ENCODE results near the gene IFIT1B.
"Not testable (repeated sequence)": the region's sequence is repeated elsewhere in the genome, so short reads cannot be mapped to it uniquely, and the experiment has no call there.

The IFIT1B gene

DNA sequence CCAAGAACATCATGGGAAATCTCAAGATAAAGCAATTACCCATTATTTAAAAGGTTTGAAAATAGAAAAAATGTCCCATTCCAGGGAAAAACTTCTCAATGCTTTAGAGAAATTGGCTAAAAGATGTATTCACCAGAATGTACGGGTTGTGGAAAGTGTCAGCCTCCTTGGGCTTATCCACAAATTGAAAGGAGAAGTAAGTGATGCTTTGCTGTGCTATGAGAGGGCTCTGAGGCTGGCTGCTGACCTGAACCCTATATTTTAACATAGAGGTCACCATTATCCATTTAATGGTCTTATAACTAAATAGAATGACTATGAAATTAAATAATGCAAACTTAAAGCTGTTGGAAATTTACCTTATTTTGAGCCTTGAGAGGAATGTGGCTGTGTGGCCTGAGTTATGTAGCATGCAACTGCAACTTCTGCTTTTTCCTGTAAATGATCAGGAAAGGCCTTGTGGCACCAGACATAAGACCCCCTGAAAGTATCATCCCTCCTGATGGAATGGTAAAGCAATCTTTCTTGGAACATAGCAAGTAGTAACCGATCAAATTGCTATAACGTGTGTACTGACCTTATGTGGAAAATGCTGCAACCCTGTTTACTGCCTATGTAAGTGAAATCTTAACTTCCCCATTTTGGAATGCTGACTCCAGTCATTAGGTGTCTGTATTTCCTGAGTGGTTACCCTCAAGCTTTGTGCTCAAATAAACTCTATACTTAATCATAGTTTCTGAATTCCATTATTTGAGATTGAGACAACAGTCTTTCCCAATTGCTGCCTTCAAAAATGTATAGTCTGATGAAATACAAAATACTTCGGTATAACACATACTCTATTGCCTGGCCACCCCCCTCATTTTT lies 6.9 kb downstream of the IFIT1B start:
- DNase-seq, result no peak

DNA sequence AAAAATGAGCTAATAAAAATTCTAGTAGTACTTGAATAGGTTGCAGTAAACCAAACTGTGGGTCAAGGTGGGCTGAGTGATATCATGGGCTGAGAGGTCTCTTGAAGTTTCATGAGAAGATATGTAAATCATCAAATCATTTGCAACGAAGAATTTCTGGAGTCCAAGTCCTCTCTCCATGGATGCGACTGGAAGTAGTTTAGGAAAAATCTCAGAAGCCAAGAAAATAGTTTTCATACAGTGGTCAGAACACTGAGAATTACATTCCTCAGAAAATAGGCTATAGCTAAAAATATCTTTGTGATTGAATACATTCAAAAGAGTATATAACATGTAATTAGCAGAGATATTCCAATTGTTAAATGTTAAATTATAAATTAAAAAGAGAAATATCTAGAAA lies 10.9 kb downstream of the IFIT1B start:
- no peak for DNase-seq

DNA sequence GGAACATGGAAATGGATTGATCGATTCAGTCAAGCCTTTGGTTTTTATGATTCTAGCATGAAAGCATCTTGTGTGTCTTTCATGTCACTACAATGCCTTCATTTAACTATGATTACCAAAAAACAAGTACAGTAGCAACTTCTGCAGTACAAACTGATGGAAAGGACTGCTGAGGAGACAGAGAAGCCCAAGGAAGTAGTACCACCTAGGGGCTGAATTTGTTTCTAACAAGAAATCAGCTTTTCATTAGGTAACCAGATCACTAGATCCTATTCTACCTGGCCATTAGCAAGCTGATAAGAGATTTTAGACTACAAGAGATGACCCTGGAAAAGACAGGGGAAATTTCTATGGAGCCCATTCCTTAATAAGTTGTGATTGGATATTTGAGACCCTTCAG lies 11.4 kb downstream of the IFIT1B start:
- no peak for DNase-seq

DNA sequence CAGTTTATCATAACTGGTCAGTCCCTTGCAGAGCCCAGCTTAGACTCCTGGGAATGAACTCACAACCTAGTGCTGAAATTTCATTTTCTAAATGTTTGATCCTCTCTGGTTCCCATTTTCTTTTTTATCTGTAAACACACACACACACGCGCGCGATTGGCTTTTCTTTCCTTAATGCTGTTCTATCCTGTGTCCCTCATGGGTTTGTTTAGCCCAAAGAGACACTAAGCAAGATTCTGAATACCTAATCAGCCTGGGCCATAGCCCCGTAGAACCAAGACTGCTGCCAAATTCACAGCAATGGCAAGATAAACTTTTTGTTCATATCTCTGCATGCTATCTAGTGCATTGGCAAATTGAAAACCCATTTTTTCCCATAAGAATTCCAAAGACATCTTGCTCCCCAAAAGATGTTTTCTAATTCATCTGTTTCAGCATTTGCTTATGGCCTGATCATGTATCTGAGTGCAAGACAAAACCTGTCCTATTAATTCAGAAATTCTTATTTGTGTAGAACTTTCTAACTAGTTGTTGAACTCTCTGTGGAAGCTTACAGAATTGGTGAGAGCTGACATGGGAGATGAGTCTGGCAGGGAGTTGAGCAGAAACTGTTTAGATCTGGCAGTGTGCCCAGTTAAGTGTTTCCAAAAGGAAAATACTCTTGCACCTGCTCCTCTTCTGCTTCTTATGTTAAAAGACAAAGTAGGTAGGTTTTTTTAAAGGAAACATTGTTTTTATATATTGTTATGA lies 12.8 kb downstream of the IFIT1B start:
- no peak for DNase-seq

DNA sequence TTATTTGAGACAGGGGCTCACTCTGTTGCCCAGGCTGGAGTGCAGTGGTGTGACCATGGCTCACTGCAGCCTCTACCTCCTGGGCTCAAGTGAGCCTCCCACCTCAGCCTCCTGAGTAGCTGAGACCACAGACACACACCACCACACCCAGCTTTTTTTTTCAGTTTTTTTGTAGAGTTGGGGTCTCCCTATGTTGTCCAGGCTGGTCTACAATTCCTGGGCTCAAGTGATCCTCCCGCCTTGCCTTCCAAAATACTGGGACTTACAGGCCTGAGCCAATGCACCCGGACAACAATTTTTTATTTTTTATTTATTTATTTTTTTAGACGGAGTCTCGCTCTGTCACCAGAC lies 13.3 kb downstream of the IFIT1B start:
- DNase-seq, result not testable (repeated sequence)

DNA sequence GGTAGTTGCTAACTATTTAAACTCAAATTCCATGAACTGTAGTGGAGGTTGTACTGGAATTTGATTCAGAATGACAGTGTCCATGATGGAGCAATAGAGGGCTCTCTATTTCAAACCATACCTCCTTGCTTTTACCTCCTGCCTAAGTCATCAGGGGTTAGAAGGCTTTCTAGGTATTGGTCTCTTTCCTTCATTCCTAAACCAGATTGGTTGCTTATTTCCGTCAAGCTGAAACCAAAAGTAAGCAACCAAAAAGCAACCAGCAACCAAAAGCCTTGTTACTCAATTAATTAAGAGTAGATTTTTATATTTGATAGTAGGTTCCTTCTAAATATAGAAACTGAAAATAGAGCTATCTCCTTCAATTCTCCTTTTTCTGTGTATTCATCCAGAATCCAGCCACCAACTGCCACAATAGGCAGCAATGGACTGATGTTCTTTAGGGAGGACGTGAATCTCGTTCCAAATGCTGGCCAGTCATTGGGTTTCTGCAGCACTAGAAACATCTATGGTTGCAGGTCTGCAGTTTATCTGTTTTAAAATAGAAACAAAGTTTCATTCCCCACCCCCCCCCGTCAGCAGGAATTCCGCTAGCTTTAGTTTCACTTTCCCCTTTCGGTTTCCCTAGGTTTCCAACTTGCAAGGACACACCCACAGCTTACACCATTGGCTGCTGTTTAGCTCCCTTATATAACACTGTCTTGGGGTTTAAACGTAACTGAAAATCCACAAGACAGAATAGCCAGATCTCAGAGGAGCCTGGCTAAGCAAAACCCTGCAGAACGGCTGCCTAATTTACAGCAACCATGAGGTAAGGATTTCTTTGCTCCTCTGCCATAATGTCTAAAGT lies 14.3 kb downstream of the IFIT1B start, which contains the start of gene IFIT1:
TSS of gene IFIT1 (plus strand) at position 717 of the 850 bp plus-strand sequence. CDS start at position 807, 90 bp downstream.
- no peak for DNase-seq

DNA sequence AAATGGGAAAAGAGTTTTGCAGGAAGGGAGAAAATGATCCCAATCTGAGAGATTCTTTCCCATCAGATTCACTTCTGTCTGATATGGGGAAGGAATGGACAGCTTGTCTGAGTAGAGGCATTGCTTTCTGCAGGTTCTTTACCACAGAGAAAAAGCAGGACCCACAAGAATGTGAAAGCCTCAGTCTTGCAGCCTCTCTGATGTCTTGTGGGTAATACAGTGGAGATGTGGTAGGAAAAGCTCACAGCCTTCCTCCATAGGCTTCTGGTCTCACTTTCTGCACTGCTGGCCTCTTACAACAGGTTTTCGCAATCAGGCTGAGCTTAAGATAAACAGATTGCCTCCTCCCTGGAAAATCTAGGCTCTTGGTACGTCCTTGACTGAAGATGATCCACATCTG lies 15.1 kb downstream of the IFIT1B start:
- no peak for DNase-seq

DNA sequence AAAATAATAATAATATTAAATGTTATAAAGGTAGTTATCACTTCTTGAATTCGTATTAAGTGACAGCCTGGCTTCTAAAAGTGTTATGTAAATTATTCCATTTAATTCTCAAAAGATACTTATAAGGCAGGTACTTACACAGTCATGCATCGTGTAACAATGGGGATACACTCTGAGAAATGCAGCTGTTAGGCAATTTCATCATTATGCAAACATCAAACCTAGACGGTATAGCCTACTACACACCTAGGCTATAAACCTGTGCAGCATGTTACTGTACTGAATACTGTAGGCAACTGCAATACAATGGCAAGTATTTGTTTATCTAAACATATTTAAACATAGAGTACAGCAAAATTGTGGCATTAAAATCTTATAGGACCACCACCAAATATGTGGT lies 16.0 kb downstream of the IFIT1B start:
- DNase-seq, result no peak

DNA sequence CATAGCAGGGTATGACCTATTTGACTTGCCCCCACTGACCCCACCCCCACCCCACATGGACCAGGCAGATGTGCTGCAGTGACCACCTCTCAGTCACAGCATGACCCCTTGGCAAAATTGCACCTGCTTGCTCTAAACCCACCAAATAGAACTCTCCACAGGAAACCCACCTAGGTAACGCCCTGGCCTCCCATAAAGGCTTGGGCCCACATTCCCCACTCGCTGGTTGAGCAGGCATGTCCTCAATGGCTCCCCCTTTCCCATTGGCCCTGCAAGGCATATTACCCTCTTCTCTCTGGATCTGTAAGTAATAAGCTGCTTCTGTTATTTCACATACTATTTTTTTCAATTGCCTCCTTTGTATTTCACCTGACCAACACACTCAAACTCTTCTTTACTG lies 17.3 kb downstream of the IFIT1B start:
- no peak for DNase-seq

DNA sequence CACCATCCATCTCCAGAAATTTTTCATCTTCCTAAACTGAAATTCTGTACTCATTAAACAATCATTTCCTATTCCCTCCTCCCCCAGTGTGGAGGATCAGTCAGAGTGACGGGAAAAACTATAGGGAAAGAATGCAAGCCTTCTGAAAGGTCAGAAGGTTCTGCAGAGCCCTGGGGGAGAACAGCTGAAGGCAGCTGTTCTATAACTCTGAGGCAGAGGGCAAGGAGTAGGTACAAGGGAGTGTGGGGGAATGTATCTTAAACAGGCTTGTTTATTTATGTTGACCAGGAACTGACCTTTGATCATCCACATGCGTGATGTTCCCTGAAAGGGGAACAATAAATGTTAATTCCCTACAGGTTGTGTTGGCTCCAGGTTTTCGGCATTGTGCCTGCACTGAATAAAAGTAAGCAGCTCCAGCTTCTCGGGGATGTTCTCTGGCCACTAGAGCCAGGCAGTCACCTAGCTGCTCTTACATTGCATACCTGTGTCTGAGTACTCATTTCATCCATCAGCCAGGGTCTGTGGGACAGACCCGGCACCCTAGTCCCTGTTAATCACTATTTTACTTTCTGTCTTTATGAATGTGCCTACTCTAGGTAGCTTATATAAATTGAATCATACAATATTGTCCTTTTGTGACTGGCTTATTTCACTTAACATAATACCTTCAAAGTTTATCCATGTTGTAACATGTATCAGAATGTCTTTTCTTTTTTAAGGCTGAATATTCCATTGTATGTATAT lies 20.3 kb downstream of the IFIT1B start:
- DNase-seq, result no peak

DNA sequence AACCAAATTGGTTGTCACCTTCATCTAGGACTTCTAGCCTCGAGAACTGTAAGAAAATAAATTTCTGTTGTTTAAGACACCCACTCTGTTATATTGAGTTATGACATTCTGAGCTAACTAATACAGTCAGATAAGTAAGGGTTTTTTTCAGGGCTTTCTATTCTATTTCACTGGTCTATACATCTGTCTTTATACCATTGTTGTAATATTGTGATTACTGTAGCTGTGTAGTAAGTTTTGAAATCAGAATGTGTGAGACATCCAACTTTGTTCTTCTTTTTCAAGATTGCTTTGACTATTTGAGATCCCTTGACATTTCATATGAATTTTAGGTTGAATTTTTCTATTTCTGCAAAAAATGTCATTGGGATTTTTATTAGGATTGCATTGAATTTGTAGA lies 22.1 kb downstream of the IFIT1B start:
- DNase-seq, result no peak

DNA sequence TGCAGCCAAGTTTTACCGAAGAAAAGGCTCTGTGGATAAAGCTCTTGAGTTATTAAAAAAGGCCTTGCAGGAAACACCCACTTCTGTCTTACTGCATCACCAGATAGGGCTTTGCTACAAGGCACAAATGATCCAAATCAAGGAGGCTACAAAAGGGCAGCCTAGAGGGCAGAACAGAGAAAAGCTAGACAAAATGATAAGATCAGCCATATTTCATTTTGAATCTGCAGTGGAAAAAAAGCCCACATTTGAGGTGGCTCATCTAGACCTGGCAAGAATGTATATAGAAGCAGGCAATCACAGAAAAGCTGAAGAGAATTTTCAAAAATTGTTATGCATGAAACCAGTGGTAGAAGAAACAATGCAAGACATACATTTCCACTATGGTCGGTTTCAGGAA lies 25.2 kb downstream of the IFIT1B start:
- no peak for DNase-seq

DNA sequence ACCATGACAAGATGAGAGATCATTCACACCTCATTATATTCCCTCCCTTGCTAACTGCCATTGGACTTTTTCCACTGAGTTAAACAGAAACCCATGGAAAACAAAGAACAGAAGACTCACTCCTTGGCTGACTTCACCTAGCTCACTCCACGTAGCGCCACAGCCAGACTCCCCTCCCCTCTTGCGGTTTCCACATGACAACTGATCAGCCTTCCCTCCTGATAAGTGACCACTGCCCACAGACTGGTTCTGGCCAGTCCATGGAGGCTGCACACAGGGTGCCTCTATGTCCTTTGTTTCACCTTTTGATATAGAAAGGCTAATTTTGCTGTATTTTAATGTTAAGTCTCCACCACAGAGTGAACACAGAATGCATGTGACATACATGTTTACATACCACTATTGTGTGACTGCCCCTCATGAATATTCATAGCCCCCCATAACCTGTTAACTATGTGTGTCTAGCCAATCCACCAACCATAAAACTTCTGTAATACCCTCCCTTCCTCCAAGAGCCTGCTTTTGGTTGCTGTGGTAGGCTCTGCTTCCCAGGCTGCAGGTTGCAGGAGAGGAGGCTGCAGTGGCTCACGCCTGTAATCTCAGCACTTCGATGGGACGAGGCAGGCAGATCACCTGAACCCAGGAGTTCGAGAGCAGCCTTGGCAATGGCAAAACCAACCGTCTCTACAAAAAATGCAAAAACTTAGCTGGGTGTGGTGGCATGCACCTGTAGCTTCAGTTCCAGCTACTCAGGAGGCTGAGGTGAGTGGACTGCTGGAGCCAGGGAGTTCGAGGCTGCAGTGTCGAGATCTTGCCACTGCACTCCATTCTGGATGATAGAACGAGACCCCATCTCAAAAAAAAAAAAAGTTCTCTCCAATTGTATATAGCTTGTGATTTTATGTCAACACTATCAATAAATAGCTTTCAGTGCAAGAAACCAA lies 26.5 kb downstream of the IFIT1B start:
- DNase-seq, result no peak

DNA sequence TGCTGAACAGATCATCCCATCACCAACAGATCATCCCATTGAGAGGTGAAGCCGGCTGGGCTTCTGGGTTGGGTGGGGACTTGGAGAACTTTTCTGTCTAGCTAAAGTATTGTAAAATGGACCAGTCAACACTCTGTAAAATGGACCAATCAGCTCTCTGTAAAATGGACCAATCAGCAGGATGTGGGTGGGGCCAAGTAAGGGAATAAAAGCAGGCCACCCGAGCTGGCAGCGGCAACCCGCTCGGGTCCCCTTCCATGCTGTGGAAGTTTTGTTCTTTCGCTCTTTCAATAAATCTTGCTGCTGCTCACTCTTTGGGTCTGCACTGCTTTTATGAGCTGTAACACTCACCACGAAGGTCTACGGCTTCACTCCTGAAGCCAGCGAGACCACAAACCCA lies 28.3 kb downstream of the IFIT1B start:
- not testable (repeated sequence) for DNase-seq

DNA sequence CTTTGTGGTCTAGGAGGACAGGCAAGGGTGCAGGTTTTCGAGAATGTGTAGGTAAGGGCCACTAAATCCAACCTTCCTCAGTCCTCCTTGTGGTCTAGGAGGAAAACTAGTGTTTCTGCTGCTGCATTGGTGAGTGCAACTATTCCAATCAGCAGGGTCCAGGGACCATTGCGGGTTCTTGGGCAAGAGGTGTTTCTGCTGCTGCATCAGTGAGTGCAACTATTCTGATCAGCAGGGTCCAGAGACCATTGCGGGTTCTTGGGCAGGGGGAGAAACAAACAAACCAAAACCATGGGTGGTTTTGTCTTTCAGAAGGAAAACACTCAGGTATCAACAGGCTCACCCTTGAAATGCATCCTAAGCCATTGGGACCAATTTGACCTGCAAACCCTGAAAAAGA lies 29.9 kb downstream of the IFIT1B start:
- not testable (repeated sequence) for DNase-seq

DNA sequence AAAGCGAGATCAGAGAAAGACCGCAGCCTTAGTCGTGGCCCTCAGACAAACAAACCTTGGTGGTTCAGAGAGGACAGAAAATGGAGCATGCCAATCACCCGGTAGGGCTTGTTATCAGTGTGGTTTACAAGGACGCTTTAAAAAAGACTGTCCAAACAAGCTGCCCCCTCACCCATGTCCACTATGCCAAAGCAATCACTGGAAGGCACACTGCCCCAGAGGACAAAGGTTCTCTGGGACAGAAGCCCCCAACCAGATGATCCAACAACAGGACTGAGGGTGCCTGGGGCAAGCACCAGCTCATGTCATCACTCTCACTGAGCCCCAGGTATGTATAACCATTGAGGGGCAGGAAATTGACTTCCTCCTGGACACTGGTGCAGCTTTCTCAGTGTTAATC lies 31.4 kb downstream of the IFIT1B start:
- DNase-seq, result not testable (repeated sequence)

DNA sequence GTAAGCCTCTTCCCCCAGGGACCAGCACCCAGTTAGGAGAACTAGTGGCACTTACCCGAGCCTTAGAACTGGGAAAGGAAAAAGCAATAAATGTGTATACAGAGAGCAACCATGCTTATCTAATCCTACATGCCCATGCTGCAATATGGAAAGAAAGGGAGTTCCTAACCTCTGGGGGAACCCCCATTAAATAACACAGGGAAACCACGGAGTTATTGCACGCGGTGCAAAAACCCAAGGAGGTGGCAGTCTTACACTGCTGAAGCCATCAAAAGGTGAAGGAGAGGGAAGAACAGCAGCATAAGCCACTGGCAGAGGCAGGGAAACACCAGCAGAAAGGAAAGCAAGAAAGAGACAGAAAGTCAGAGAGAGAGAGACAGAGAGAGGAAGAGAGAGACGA lies 32.7 kb downstream of the IFIT1B start:
- DNase-seq, result not testable (repeated sequence)

DNA sequence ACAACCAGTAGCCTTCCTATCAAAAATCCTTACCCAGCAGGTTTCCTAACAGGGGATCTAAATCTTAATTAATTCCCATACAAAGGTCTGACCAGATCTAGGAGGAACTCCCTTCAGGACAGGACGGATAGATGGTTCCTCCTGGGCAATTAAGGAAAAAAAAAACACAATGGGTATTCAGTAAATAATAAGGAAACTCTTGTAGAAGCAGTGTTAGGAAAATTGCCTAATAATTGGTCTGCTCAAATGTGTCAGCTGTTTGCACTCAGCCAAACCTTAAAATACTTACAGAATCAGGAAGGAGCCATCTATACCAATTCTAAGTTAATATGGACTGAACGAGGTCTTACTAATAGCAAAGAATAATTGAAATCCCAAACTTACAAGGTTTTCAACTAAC lies 33.3 kb downstream of the IFIT1B start:
- not testable (repeated sequence) for DNase-seq

DNA sequence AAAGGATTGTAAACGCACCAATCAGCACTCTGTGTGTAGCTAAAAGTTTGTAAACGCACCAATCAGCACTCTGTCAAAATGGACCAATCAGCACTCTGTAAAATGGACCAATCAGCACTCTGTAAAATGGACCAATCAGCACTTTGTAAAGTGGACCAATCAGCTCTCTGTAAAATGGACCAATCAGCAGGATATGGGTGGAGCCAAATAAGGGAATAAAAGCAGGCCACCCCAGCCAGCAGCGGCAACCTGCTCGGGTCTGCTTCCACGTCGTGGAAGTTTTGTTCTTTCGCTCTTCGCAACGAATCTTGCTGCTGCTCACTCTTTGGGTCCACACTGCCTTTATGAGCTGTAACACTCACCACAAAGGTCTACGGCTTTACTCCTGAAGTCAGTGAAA lies 34.4 kb downstream of the IFIT1B start:
- not testable (repeated sequence) for DNase-seq

DNA sequence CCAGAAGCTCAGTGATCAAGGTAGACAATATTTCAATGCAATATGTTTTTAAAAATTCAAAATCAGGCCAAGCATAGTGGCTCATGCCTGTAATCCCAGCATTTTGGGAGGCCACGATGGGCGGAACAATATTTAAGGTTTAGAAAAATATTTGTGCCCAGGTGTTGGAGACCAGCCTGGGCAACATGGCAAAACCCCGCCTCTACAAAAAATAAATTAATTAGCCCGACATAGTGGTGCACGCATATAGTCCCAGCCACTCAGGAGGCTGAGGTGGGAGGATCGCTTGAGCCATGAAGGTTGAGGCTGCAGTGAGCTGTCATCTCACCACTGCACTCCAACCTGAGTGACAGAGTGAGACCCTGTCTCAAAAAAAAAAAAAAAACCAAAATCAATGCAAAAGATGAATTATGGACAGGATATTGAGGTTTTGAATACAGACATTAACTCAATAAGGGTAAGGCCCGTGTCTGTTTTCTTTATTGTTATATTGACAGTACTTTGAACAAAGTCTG lies 35.6 kb downstream of the IFIT1B start:
- DNase-seq, result no peak

All from stimulated activated CD4-positive, alpha-beta T cell treated with anti-CD3 and anti-CD28 coated beads, Interleukin-12 subunit alpha, Interleukin-12 subunit beta, amount 100 ng/mL, for 4 hours (primary cell).